Measurements from ENCODE around the gene PWWP2B.

PWWP2B gene

DNA sequence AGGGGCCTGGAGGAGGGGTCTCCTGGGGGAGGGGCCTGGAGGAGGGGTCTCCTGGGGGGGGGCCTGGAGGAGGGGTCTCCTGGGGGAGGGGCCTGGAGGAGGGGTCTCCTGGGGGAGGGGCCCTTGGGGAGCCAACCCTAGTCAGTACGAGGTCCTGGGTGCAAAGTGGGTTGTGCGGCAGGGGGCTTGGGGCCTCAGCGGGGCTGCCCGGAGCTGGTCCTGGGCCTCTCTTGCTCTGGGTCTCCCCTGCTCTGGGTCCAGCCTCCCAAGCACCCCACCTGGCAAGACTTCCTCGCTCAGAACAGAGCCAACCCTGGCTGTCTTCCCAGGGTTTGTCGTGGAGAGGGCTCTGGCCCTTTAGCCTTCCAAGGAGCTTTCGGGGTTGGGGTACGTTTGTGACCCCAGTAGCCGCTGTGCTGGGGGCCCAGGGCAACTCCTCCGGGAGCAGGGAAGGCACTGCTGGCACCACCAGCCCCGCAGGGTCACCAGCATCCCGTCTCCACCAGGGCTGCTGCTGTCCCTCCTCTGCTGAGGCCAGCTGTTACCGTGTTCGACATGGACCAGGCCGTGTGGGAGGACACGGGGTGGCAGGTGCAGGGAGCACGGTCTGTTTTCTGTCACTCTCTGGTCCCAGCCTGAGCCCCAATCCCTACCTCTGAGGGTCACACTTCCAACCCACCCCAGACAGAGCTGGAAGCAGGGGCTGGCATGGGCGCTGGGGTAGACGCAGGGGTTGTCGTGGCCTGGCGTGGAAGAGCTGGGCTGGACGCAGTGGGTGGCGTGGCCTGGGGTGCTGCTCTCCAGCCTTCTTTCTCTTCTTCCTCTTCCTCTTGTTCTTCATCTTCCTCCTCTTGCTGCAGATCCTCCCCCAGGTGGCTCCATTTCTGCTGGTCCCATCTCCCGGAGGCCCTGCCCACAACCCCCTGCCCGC is 22.8 kb downstream of the PWWP2B start:
- DNase-seq (ENCODE audit: low spot score), result no peak

DNA sequence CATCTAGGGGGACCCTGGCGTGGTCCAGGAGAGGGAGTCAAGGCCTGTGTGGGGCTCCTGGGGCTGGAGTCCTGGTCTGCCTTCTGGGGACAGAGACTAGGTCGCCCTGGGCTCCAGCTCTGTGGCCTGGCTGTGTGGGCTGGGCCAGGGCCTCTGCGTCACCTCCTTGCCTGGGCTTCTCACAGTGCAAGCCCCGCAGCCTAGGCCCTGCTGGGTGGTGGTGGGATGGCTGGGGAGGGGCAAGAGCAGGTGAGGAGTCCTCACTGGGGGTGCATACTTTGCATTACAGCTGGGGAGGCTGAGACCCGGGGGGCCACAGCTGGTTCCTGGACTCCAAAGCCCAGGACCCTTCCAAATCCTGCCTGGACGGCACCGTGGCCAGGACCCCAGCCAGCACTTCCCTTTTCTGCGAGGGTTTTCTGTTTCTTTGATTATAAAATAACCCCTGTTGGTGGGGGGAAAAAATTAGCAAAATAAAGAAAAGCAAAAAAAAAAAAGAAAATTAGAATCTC is 23.5 kb downstream of the PWWP2B start:
- no peak for DNase-seq (ENCODE audit: low spot score)

DNA sequence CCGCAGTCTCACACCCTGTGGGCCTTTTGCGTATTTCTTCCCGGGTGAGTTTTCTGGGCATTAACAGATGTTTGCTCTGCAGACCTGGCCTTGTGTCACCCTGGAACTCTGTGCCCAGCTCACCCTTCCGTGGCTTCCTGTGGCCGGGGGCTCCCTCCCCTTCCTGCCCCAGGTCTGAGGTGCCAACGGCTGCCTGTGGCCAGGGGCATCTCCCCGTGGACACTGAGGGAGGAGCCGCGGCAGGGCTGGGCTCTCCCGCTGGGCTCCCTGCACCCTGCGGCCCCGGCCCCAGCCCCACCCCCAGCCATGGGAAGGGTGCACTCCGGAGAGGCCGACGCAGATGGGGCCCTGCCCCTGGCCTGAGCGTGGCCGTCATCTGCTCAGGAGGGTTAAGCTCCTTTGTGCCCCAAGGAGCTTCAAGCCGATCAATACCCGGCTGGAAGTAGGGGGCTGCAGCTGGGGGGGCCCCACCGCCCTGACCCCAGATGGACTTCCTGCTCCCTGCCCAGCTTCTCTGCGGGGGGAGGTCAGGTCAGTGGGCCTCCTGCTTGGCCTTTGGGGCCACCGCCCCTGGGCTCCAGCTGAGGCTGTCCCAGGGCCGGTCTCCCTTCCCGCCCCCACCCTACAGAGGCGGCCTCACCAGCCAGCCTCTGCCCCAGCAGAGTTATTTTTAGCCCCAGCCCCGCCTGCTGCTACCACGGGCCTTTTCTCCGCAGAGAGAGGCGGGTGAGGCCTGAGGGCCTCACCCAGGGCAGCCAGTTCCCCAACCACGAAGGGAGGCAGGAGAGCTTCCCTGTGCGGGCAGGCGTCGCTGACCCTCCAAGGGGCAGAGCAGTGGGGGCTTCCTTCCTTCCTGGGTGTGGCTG is 24.2 kb downstream of the PWWP2B start:
- no peak for DNase-seq (ENCODE audit: low spot score)

DNA sequence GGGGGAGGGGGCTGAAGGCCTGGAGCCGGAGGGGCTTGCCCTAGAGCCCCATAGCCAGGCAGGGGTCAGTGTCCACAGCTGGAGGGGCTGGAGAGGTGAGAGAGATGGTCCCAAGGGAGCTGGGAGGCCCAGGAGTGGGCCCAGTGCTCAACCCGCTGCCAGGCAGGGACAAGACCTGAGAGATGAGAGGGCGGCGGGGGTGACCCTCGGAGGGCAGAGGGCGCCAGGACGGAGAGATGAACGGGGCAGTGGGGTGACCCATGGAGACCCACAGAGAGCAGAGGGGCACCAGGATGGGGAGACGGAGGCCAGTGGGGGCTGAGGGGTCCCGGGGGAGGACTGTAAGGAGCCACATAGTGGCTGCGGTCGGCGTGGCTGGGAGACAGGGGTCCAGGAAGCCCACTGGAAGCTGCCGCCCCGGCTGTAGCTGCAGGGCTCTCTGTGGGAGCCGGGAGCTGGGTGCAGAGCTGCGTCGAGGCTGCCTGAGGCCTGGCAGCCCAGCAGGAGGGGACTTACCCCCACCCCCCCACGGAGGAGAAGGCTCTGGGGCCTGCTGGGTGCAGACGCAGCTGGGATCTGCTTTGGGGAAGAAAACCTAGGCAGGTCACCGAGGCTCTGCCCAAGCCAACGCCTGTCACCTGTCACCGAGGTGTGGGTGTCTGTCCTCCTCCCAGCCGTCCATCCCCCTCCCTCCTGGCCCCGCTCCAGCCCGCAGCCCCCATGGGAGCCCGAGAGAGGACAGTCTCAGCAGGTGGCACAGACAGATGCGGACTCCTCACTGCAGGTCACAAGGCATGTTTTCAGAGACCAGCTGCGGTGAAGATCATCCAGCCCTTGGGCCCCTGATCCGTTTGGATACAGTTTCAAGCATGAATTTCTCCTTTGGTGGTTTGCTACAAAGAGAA is 25.1 kb downstream of the PWWP2B start:
- no peak for DNase-seq (ENCODE audit: low spot score)

DNA sequence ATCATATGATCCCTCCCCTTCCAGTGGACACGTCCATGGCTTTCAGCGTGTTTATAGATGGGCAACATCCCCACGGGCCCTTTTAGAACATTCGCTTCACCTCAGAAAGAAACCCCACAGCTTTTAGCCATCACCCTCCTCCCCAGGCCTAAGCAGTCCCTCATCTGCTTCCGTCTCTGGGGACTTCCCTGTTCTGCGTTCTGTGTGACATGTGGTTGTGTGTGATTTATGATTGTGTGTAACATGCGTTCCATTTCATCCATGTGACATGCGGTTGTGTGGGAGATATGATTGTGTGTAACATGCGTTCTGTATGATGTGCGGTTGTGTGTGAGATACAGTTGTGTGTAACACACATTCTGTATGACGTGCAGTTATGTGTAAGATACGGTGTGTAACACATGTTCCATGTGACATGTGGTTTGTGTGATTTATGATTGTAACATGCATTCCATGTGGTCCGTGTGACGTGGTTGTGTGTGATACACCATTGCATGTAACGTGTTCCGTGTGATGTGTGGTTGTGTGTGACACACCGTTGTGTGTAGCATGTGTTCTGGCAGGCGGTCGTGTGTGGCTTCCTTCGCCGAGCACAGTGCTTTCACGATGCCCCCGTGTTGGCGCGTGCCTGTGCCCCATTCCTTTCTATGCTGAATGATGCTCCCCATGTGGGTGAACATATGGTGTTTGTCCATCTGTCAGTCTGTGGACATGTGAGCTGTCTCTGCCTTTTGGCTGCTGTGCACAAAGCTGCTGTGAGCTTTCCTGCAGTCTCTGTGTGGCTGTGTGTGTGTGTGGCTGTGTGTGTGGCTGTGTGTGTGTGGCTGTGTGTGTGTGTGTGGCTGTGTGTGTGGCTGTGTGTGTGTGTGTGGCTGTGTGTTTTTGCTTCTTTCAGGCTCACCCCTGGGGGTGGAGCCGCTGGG is 26.2 kb downstream of the PWWP2B start:
- no peak for DNase-seq (ENCODE audit: low spot score)

DNA sequence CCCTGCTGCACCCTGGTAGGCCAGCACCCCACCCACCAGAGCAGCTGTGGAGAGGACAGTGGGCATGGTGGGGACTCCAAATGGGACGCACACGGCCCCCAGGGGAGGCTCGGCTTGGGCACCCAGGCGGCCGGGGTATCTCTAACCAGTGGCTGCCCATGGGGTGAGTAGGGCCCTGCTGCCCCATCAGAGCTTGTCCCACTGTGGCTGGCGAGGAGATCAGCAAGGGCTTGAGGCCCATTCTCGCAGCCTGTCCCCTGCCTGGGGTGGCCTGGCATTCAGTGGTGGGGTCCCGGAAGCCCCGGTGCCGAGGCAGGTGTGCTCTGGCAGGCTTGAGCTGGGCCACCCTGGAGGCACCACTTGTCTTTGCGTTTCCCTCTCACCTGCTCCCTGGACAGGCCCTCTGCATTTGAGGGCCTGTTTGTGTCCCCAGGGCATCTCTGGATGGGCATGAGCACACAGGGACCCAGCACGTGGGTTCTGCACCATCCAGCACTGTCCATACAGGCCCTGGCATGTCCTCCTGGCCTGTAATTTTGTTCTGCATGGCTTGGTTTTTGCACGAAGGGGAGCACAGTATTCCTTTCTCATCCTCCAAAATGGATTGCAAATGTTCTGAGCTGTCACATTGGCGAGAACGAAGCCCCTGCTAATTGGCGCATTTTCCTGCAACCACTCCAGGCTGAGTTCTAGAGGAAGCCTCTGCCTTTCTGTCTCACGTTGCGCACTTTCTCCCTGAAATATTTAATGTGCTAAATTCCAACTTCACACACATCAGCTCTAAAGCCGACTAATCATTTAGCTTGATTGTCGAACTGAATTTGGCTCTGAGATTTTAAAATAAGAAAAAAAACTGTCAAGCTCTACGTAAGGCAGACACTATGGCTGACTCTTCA is 27.2 kb downstream of the PWWP2B start:
- DNase-seq (ENCODE audit: low spot score), result no peak

DNA sequence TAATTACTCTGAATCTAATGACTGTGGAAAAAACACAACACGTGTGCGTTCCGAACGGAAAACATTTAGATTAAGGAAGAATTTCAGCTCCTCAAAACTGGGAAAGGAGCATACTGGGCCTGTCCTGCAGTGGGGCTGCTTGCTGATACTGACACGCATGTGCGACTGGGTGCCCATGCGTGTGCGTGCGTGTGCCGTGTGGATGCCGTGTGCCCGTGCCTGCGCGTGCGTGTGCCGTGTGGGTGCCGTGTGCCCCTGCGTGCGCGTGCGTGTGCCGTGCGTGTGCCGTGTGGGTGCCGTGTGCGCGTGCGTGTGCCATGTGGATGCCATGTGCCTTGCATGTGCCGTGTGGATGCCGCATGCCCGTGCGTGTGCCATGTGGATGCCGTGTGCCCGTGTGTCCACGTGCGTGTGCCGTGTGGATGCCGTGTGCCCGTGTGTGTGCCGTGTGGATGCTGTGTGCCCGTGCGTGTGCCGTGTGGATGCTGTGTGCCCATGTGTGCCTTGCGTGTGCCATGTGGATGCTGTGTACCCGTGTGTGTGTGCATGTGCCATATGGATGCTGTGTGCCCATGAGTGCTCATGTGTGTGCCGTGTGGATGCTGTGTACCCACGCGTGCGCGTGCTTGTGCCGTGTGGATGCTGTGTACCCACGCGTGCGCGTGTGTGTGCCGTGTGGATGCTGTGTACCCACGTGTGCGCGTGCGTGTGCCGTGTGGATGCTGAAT is 28.2 kb downstream of the PWWP2B start:
- no peak for DNase-seq (ENCODE audit: low spot score)

DNA sequence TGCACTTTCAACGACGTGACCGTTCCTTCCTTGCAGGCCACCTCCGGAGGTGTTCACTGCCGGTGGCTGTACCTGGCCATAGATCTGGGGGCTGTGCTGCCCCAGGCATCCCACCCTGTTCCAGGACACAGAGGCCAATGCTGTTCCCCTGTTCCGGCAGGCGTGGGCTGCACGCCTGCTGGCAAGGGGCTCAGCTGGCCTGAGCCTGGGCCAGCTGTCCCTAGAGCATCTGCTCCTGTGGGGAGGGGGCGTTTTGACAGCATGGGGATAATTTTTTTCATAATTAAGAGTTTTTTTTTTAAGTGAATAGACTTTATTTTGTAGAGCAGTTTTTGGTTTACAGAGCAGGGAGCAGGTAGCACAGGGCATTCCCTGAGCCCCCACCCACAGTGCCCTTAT is 28.8 kb downstream of the PWWP2B start:
- DNase-seq (ENCODE audit: low spot score), result no peak

DNA sequence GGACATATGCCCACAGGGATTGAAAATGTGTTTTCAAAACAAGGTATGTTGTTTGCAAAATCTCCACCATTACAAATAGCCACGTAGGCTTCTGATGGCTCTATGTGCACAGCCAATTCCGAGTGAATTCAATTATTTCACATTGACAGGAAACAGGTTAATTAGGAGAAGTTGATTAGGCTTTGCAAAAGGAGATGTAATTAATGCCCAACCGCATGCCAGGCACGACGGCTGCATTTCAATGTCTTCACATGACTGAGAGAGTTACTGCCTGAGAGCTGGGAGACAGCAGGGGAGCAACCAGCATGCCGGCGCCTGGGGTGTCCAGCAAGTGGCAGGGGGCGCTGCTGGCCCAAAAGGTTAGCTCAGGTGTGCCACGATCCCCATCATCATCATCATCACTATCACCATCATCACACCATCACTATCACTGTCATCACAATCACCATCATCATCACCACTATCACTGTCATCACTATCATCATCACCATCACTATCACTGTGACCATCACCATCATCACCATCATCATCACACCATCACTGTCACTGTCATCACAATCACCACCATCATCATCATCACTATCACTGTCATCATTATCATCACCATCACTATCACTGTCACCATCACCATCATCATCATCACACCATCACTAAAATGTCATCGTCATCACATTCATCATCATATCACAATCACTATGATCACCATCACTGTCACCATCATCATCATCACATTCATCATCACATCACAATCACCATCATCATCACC is 30.2 kb downstream of the PWWP2B start:
- DNase-seq (ENCODE audit: low spot score), result no peak

DNA sequence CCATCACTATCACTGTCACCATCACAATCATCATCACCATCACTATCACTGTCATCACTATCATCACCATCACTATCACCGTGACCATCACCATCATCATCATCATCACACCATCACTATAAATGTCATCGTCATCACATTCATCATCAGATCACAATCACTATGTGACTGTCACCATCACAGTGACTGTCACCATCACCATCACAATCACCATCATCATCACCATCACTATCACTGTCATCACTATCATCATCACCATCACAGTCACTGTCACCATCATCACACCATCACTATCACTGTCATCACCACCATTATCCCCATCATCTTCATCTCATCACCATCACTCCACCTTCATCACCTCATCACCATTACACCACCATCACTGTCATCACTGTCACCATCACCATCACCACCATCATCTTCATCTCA is 31.0 kb downstream of the PWWP2B start:
- DNase-seq (ENCODE audit: low spot score), result no peak

DNA sequence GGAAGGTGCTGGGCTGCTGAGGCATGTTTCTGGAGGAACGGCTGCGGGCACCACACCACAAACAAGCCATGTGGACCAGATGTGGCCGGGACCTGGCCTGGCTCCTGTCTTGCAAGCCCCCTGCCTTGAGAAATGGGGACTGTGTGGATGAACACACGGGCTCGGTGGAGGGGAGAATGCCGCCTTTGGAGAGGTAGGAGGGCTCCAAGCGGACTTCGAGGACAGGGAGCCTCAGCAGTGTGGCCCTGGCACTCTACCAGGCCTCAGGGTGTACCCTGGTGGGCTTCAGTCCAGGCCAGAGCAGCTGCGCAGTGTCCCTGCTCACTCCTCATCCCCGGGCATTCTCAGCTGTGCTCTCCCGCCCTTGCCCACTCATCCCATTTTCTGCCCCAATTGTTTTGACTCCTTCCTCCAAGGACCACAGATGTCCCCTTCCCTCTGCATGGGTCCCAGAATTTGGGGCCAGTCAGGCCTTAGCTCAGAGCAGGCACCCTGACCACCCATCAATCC is 31.5 kb downstream of the PWWP2B start:
- DNase-seq (ENCODE audit: low spot score), result no peak

DNA sequence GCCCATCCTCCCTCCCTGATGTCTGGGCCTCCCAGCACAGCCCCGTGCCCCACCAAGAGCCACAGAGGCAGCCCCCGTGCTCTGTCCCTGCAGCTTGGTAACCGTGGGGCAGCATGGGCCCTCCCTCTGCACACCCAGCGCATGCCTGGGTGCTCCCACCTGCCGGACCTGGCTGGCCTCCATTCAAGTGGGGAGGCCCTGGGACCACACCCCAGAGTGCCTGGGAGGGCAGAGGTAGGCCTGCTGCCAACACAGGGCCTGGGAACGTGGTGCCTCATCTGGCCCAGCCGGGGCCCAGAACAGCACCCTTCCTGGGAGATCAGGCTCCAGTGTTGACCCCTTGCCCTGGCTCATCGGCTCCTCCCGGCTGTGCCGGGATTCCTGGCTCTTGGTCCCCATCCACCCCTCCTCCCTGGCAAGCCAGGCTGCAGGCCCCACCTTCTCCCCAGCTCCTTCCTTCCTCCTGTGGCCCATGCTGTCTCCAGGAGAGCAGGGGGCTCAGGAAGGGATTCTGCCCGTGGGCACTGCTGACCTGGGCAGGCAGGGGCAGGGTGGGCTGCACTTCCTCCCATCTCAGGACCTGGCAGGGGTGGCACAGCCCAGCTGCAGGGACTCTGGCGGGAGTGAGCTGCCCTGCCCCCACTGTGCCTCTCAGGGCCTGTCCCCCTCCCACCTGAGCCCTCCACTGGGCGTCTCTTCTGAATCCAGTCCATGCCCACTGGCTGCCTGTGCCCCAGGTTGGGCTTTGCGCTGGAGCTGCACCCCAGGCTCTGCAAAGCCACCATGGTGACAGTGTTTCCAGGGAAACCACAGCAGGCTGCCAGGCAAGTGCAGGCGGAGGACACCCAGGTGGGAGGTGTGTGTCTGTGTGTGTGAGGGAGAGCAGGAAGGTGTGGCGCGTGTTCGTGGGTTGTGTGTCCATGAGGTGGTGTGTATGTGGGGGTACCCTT is 32.6 kb downstream of the PWWP2B start:
- DNase-seq (ENCODE audit: low spot score), result no peak

DNA sequence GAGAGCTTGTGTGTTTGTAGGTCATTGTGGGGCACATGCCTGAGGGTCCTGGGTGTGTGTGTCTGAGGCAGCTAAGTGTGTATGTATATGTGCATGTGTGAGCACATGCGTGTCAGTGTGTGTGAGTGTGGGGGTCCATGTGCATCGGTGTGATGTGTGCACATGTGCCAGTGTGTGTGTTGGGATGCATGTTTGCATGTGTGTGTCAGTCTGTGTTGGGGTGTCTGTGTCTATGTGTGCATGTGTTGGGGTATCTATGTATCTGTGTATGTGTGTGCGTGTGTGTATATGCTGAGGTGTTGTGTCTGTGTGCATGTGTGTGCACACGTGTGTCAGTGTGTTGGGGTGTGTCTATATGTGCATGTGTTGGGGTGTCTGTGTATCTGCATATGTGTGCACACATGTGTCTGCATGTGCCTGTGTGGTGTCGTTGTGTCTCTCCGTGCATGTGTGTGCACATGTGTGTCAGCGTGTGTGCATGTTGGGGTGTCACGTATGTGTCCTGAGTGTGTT is 33.3 kb downstream of the PWWP2B start:
- no peak for DNase-seq (ENCODE audit: low spot score)

DNA sequence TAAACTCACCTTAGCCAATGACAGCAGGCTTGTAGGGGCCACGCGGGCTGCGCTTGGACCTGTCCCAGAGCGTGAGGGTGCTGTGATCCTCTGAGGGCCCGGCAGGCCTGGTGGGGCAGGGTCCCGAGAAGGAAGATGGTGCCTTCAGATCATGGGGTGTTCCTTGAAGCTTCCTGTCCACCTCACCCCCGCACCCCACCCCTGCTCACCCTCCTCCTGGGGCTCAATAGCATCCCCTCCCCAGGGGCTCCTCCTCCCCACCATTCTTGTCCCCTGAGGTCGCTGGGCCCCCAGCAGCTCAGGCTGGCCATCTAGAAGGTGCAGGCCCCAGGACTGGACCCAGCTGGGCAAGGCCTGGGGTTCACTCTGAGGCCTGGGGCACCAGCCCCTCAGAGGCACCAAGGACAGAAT is 33.9 kb downstream of the PWWP2B start:
- DNase-seq (ENCODE audit: low spot score), result no peak

DNA sequence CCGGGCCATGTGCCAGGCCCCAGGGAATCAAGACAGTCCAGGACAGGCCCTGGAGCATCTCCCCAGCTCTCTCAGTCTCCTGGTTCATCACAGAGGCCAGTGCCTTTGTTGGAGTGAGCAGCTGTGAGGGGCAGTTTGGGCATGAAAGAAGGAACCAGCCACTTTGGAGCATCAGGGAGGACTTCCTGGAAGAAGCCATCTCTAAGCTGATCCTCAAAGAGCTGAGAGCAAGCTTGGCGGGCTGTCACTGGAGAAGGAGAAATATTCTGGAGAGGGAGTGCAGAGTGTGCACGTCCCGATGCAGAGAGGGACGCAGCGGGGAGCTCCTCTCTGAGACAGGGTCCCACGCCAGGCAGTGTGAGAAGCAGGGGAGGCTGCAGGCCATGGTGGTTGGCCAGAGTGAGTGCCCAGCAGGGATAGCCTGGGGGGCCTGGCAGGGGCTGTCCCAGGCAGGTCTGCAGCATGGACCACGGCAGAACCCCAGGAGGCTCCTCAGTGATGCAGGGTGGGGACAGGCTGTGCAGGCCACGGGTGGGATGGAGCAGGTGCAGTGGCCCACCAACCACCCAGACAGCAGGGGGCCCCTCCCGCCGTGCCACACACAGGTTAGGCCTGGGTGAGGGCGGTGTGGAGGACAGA is 34.7 kb downstream of the PWWP2B start:
- no peak for DNase-seq (ENCODE audit: low spot score)

DNA sequence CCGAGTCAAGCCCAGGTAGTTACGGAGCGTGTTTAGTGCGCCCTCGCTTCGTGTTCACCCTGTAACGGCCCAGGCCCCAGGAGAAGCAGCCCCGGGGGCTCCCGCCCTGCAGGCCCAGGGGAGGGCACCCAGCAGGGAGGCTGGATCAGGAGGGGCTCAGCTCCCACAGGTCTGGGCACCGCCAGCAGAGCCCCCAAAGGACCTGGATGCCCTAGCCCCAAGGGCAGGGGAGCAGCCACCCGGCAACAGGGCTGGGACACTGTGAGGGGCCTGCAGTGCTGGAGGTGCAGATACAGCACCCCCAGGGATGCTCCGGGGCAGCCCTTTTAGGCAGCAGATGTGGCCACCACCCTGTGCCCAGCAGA is 35.2 kb downstream of the PWWP2B start:
- no peak for DNase-seq (ENCODE audit: low spot score)
